Measurements from ENCODE around the gene PIP5KL1. TPM values are rescaled to one million over a fixed set of nuclear protein-coding genes. Genes with fewer than 3 reads are reported as not detected.

The PIP5KL1 gene
- polyA plus RNA-seq, 1 donor from 2014 or later, result 3.4 TPM

DNA sequence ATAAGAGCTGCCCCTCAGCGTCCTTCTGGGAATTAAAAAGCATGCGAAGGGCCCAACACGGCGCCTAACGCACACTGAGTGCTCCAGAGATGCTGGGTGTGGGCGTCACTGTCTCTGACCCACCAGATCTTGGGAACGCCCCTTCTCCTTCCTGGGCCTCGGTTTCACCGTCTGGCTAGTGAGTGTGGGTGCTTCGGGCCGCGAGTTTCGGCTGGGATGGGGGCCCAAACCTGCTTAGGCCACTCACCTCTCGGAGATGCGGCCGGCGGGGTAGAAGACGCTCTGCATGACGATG lies 3.7 kb downstream of the PIP5KL1 start:
- Histone ChIP-seq H3K27ac (ENCODE audit: low read length) (no peak overlapping the region), H3K9ac (ENCODE audit: low read length) (no peak overlapping the region), H4K20me1 (ENCODE audit: insufficient read depth) (no peaks in the 10 kb centered on the region), H3K36me3 (ENCODE audit: insufficient read depth, low read length) (no peaks in the 10 kb centered on the region), H3F3A (ENCODE audit: insufficient read depth, low read length, poor library complexity, severe bottlenecking) (no peaks in the 10 kb centered on the region), H3K4me3 (ENCODE audit: low read length) (peak overlapping the region; percentile 46), H3K9me3 (ENCODE audit: low read length) (no peaks in the 10 kb centered on the region), H2AFZ (ENCODE audit: low read depth, low read length) (no peak overlapping the region), H3K9me2 (ENCODE audit: insufficient read depth, low read length) (no peaks in the 10 kb centered on the region), H3K27me3 (ENCODE audit: insufficient read depth, low read depth, low read length) (peaks cover 50% of the 10 kb centered on the region), H3K4me2 (ENCODE audit: low read length) (no peak overlapping the region), H3K79me2 (replicated peaks; ENCODE audit: insufficient read depth, low read length) (no peaks in the 10 kb centered on the region)
- TF ChIP-seq EZH2 (IDR thresholded peaks at IDR 0.05; ENCODE audit: borderline replicate concordance, insufficient read depth, low read length, poor library complexity, severe bottlenecking), result no peak
- TF ChIP-seq, protein P1, sequence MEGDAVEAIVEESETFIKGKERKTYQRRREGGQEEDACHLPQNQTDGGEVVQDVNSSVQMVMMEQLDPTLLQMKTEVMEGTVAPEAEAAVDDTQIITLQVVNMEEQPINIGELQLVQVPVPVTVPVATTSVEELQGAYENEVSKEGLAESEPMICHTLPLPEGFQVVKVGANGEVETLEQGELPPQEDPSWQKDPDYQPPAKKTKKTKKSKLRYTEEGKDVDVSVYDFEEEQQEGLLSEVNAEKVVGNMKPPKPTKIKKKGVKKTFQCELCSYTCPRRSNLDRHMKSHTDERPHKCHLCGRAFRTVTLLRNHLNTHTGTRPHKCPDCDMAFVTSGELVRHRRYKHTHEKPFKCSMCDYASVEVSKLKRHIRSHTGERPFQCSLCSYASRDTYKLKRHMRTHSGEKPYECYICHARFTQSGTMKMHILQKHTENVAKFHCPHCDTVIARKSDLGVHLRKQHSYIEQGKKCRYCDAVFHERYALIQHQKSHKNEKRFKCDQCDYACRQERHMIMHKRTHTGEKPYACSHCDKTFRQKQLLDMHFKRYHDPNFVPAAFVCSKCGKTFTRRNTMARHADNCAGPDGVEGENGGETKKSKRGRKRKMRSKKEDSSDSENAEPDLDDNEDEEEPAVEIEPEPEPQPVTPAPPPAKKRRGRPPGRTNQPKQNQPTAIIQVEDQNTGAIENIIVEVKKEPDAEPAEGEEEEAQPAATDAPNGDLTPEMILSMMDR (IDR thresholded peaks at IDR 0.05; ENCODE audit: poor library complexity, severe bottlenecking), result no peak
- no peak for TF ChIP-seq MXI1 (conservative IDR thresholded peaks at IDR 0.05; ENCODE audit: poor library complexity, severe bottlenecking)
- TF ChIP-seq RAD21 (conservative IDR thresholded peaks at IDR 0.05), result no peak
- no peak for TF ChIP-seq POLR2AphosphoS5 (IDR thresholded peaks at IDR 0.05)
- TF ChIP-seq TAF1 (IDR thresholded peaks at IDR 0.05; ENCODE audit: low read depth), result no peak
- no peak for TF ChIP-seq EP300 (conservative IDR thresholded peaks at IDR 0.05; ENCODE audit: poor library complexity, severe bottlenecking)
- no peak for TF ChIP-seq REST (IDR thresholded peaks at IDR 0.05; ENCODE audit: borderline replicate concordance)

GRCh38 chr9:127925959-127926905 lies 4.3 kb downstream of the PIP5KL1 start:
- no peaks in the 10 kb centered on the region for H3K9me2 ChIP-seq (ENCODE audit: insufficient read depth, low read length)
- no peak overlapping the region for H2AFZ ChIP-seq (ENCODE audit: low read depth, low read length)
- no peak overlapping the region for H3K9ac ChIP-seq (ENCODE audit: low read length)

More at GRCh38 chr9:127925959-127926905, 4.3 kb downstream of the PIP5KL1 start:
- Histone ChIP-seq H3K36me3 (ENCODE audit: insufficient read depth, low read length) (no peaks in the 10 kb centered on the region), H3K79me2 (replicated peaks; ENCODE audit: insufficient read depth, low read length) (no peaks in the 10 kb centered on the region), H3K27ac (ENCODE audit: low read length) (no peak overlapping the region), H3K27me3 (ENCODE audit: insufficient read depth, low read depth, low read length) (peaks cover 50% of the 10 kb centered on the region), H3K4me3 (ENCODE audit: low read length) (no peak overlapping the region), H3K9me3 (ENCODE audit: low read length) (no peaks in the 10 kb centered on the region), H3F3A (ENCODE audit: insufficient read depth, low read length, poor library complexity, severe bottlenecking) (no peaks in the 10 kb centered on the region), H3K4me2 (ENCODE audit: low read length) (no peak overlapping the region), H4K20me1 (ENCODE audit: insufficient read depth) (no peaks in the 10 kb centered on the region)
- TF ChIP-seq POLR2AphosphoS5 (IDR thresholded peaks at IDR 0.05) (no peak), RAD21 (conservative IDR thresholded peaks at IDR 0.05) (no peak), EZH2 (IDR thresholded peaks at IDR 0.05; ENCODE audit: borderline replicate concordance, insufficient read depth, low read length, poor library complexity, severe bottlenecking) (no peak), SMC3 (conservative IDR thresholded peaks at IDR 0.05; ENCODE audit: poor library complexity) (no peak), MXI1 (conservative IDR thresholded peaks at IDR 0.05; ENCODE audit: poor library complexity, severe bottlenecking) (no peak), REST (IDR thresholded peaks at IDR 0.05; ENCODE audit: borderline replicate concordance) (no peak), EP300 (conservative IDR thresholded peaks at IDR 0.05; ENCODE audit: poor library complexity, severe bottlenecking) (no peak), TAF1 (IDR thresholded peaks at IDR 0.05; ENCODE audit: low read depth) (no peak)
- TF ChIP-seq, protein P1 (IDR thresholded peaks at IDR 0.05; ENCODE audit: poor library complexity, severe bottlenecking), result no peak

All from neural cell (in vitro differentiated cells).